RWPE1 (cell line): ENCODE measurements around the gene C4orf33.

Experiments used
- CTCF ChIA-PET: fragments of 350-600 bp; sonication (Branson Sonifier 250); formaldehyde crosslinking; extraction: SDS; loops from one replicate; lab custom pipeline; 2021; lab: Yijun Ruan, JAX
- POLR2A ChIA-PET: fragments of 400-600 bp; formaldehyde crosslinking; extraction: SDS; loops from one replicate; lab custom pipeline; 2020; ENCODE audit warnings: antibody characterized with exemption; ENCODE audit not compliant: low non-redundant PET; lab: Yijun Ruan, JAX
- DNase-seq: peaks from one replicate; pipeline ENCODE4 v3.0.0; 2012; ENCODE audit warnings: low spot score
- H3K27ac ChIP-seq: fragments of 450-650 bp; 2 replicates; pipeline ENCODE4 v1.5.1; 2017
- TF ChIP-seq, protein P1 (sequence below): fragments of 450-650 bp; conservative IDR thresholded peaks from 2 replicates; pipeline ENCODE4 v1.5.1; 2017; ENCODE audit warnings: low read depth, mild to moderate bottlenecking

Gene C4orf33

DNA sequence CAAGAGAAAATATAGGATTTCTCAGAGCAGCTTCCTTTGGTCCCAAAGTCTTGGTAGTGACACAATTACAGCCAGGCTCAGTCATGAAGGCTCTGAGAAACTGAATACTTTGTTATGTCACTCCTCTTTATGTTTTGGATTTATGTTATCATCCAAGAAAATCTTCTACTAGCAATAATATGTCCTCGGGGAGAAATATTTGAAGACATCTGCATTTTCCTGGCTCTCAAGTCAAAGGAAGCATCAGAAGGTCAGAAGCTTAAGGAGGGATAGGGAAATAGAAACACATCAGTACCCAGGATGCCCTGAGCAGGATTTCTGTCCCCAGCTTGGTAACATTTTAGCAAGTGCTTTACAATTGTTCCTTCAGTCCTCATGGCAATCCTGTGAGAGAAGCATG lies 54.0 kb downstream of the C4orf33 start:
- no peak overlapping the region for H3K27ac ChIP-seq
- DNase-seq, result no peak
- TF ChIP-seq, protein P1, sequence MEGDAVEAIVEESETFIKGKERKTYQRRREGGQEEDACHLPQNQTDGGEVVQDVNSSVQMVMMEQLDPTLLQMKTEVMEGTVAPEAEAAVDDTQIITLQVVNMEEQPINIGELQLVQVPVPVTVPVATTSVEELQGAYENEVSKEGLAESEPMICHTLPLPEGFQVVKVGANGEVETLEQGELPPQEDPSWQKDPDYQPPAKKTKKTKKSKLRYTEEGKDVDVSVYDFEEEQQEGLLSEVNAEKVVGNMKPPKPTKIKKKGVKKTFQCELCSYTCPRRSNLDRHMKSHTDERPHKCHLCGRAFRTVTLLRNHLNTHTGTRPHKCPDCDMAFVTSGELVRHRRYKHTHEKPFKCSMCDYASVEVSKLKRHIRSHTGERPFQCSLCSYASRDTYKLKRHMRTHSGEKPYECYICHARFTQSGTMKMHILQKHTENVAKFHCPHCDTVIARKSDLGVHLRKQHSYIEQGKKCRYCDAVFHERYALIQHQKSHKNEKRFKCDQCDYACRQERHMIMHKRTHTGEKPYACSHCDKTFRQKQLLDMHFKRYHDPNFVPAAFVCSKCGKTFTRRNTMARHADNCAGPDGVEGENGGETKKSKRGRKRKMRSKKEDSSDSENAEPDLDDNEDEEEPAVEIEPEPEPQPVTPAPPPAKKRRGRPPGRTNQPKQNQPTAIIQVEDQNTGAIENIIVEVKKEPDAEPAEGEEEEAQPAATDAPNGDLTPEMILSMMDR, result no peak
- POLR2A ChIA-PET, result no interaction called here
- CTCF ChIA-PET, result no interaction called here

DNA sequence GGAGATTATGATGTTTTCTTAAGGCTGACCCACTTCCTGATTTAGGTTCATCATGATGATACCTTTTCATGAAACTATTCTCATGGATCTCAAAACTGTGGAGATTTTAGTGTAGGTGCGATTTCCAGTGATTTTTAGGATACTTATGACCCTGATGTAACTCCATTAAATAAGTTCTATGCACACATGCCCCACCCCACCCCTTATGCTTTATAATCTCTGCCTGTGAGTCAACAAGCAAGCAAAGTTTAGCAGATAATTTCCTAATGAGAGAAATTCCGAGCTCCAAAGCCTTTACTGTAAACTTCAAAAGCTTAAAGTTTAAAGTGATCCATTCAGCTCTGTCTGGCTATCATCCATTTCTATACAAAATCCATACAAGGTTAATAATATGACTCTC lies 56.4 kb downstream of the C4orf33 start:
- DNase-seq, result no peak
- H3K27ac ChIP-seq, result no peak overlapping the region
- TF ChIP-seq, protein P1, result no peak
- POLR2A ChIA-PET, result no interaction called here
- CTCF ChIA-PET, result interaction anchor here (0.6 kb wide), 1 partner anchor 35 kb away, joined by 3 read pairs; no protein-coding TSS in a partner anchor

DNA sequence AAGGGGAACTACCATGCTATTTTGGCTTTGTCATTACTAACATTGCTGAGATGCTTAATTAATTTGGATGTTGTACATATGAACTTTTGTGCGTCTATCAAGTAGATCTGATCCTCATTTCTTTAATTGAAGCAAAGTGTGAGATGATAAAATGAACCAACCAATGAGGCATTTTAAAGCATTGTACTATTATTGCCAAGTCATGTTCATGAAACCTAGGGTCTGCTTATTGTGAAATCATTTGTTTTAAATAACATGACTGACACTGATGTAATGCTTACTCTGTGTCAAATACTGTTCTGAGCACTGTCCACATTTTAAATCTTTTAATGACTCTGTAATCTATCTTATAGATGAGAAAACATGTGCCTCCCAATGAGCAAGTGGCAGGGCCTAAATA lies 57.7 kb downstream of the C4orf33 start:
- no peak for DNase-seq
- ChIA-PET CTCF (no interaction called here), POLR2A (no interaction called here)
- no peak overlapping the region for H3K27ac ChIP-seq
- TF ChIP-seq, protein P1, result no peak

DNA sequence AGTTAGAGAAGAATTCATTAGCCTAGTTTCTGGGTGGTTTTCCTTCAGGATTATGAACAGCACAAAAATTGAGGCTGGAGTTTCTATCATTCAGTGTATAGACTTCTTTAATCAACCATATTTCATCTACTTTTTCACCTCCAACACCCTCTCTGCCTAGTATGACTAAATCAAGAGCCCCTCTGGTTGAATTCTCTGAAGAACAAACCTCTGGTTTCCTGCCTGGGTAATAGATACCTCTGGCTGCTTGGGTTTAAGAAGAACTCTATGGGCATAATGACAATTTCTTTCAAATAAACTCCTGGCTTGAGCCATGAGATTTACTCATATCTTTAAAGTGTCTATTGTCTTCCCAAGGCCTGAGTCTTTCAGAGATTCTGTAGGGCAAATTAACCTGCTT lies 66.5 kb downstream of the C4orf33 start:
- no peak for DNase-seq
- no peak overlapping the region for H3K27ac ChIP-seq
- ChIA-PET CTCF (no interaction called here), POLR2A (no interaction called here)
- TF ChIP-seq, protein P1, result no peak

DNA sequence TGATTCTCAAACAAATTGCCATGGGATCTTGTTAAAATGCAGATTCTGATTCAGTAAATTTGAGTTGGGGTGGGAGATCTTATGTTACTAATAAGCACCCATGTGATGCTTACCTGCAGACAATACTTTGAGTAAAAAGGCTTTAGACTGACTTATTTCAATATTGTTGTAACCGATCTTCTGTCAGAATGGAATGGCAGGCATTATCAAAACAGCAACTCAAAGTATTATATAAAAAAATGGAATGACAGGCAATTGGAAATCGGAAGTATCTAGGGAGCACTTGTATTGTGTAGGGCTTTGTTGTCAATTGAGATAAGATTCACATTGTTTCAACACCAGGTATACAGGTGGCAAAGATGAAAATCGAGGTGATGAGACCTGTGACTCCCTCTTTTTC lies 67.5 kb downstream of the C4orf33 start:
- TF ChIP-seq, protein P1, result no peak
- DNase-seq, result no peak
- ChIA-PET POLR2A (no interaction called here), CTCF (no interaction called here)
- no peak overlapping the region for H3K27ac ChIP-seq

DNA sequence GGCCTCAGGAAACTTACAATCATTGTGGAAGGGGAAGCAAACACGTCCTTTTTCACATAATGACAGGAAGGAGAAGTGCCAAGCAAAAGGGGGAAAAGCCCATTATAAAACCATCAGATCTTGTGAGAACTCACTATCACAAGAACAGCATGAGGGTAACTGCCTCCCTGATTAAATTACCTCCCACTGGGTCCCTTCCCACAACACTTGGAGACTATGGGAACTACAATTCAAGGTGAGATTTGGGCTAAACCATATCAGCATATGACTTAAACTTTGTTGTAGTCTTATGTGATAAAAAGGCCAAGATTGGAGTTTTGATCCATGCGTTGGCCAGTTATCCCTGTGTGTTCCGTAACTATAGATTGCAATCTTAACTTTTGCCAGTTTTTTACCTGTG lies 68.3 kb downstream of the C4orf33 start:
- CTCF ChIA-PET, result no interaction called here
- H3K27ac ChIP-seq, result no peak overlapping the region
- DNase-seq, result no peak
- POLR2A ChIA-PET, result no interaction called here
- TF ChIP-seq, protein P1, result no peak
